ENCODE data around the gene FALEC. TPM values are rescaled to one million over a fixed set of nuclear protein-coding genes. Genes with fewer than 3 reads are reported as not detected.

The FALEC gene
- total and polyA plus RNA-seq, 2 of the 8 experiments (the other 6 are each of a cell fraction or from before 2014, with no cell fraction given) = not detected

DNA sequence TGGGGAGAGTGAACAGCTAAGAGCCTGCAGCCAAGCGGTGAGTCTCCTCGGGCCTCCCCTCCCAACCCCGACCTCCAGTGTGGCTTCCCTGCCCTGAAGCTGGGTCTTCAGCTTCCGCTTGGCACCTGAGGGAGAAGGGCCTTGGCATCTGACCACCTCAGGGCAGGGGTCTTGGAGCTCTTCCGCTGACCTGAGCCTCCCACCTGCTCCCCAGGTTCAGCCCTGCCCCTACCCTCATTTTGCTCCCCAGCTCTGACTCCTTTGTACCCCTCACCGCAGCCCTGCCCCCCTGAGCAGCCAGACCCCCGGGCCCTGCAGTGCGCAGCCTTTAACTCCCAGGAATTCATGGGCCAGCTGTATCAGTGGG is 38.5 kb downstream of the FALEC start (continued):
- TF ChIP-seq CTCF (IDR thresholded peaks at IDR 0.05; ENCODE audit: control extremely low read depth in 1 of 3, insufficient read depth in 1 of 3, low read depth in 1 of 3, low read length in 3 of 3) = no peak
- no peak for TF ChIP-seq EZH2 (IDR thresholded peaks at IDR 0.05; ENCODE audit: low read depth, low read length, severe bottlenecking)
- TF ChIP-seq CHD2 (IDR thresholded peaks at IDR 0.05; ENCODE audit: low read length) = no peak
